SU-DHL-6 (cell line): ENCODE results near the gene BANP.

Experiments used
- CTCF ChIP-seq: fragments of 200-600 bp; sonication (generic); IDR thresholded peaks from one replicate; pipeline ENCODE4 v1.5.1; 2017; ENCODE audit warnings: antibody characterized with exemption, mild to moderate bottlenecking, low read length, moderate library complexity; ENCODE audit not compliant: insufficient read depth, poor library complexity, severe bottlenecking
- EZH2phosphoT487 ChIP-seq: fragments of 200-600 bp; sonication (generic), shearing (Covaris generic); conservative IDR thresholded peaks from 2 replicates; pipeline ENCODE4 v1.6.1; 2018; ENCODE audit warnings: mild to moderate bottlenecking, antibody characterized with exemption, low read length, moderate library complexity, mixed read lengths

DNA sequence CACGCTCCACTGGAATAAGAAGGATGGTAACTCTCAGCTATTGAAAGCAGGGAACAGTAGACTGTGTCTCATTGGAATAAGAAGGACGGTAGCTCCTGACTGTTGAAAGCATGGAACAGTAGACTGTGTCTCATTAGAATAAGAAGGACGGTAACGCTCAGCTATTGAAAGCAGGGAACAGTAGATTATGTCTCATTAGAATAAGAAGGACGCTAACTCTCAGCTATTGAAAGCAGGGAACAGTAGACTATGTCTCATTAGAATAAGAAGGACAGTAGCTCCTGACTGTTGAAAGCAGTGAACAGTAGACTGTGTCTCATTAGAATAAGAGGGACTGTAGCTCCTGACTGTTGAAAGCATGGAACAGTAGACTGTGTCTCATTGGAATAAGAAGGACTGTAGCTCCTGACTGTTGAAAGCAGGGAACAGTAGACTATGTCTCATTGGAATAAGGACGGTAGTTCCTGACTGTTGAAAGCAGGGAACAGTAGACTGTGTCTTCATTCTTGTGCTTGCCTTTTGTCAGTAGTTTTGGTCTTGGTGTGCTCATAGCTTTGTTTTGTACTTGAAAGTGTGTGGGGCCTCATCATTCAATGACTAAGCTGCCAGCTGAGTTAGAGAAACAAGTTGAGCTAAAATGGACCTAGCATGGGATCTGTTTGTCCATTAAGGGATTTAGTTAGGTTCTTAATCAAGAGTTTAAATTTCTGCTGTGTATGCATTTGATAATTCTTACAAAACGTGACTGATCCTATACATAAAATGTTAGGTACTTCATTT, 58.5 kb downstream of the BANP start:
- TF ChIP-seq CTCF (no peak), EZH2phosphoT487 (no peak)
